Measurements from ENCODE around the gene MAPK14.
A peak's percentile ranks its signal among the peaks of the same experiment; 100 is the strongest.
"Not testable (repeated sequence)": the region's sequence is repeated elsewhere in the genome, so short reads cannot be mapped to it uniquely, and the experiment has no call there.

Gene MAPK14

GRCh38 chr6:36027501-36028087 lies at the start of gene MAPK14:
TSS of gene MAPK14 (plus strand) at chr6:36027808. CDS start at chr6:36028158, 350 bp downstream.
- peak; percentile 95 for DNase-seq (ENCODE audit: low read depth)

GRCh38 chr6:35980126-35980525 lies 47.5 kb upstream of the MAPK14 start:
- DNase-seq (ENCODE audit: low read depth) = not testable (repeated sequence)

- no peak for DNase-seq (ENCODE audit: low read depth)
These were observed 46.5 kb upstream of the MAPK14 start for GRCh38 chr6:35980991-35981645.

GRCh38 chr6:35984701-35985100 lies 42.9 kb upstream of the MAPK14 start:
- DNase-seq (ENCODE audit: low read depth) = no peak

- not testable (repeated sequence) for DNase-seq (ENCODE audit: low read depth)
These were observed 39.6 kb upstream of the MAPK14 start for GRCh38 chr6:35988047-35988446.

GRCh38 chr6:35993150-35993549 lies 34.5 kb upstream of the MAPK14 start:
- DNase-seq (ENCODE audit: low read depth) = no peak

GRCh38 chr6:36000451-36000850 lies 27.2 kb upstream of the MAPK14 start:
- no peak for DNase-seq (ENCODE audit: low read depth)

GRCh38 chr6:36015666-36016065 lies 11.9 kb upstream of the MAPK14 start:
- no peak for DNase-seq (ENCODE audit: low read depth)

- DNase-seq (ENCODE audit: low read depth) = no peak
These were observed 9.3 kb upstream of the MAPK14 start for GRCh38 chr6:36018339-36018738.

- no peak for DNase-seq (ENCODE audit: low read depth)
These were observed 8.4 kb upstream of the MAPK14 start for GRCh38 chr6:36019167-36019566.

GRCh38 chr6:36020154-36020553 lies 7.5 kb upstream of the MAPK14 start:
- no peak for DNase-seq (ENCODE audit: low read depth)

GRCh38 chr6:36023996-36024795 lies 3.4 kb upstream of the MAPK14 start, which contains the start of gene SLC26A8:
TSS of gene SLC26A8 (minus strand) at chr6:36024641. CDS start at chr6:36019707, 4,934 bp downstream.
- DNase-seq (ENCODE audit: low read depth) = no peak

- DNase-seq (ENCODE audit: low read depth) = no peak
These were observed 2.2 kb upstream of the MAPK14 start for GRCh38 chr6:36025260-36025931.

- no peak for DNase-seq (ENCODE audit: low read depth)
These were observed 1.7 kb upstream of the MAPK14 start for GRCh38 chr6:36025932-36026327.

GRCh38 chr6:36028088-36028876 lies 674 bp downstream of the MAPK14 start:
- peak; percentile 26 for DNase-seq (ENCODE audit: low read depth)

- DNase-seq (ENCODE audit: low read depth) = peak; percentile 61
These were observed 1.3 kb downstream of the MAPK14 start for GRCh38 chr6:36028877-36029324.

GRCh38 chr6:36029464-36029863 lies 1.9 kb downstream of the MAPK14 start:
- DNase-seq (ENCODE audit: low read depth) = no peak

- no peak for DNase-seq (ENCODE audit: low read depth)
These were observed 4.7 kb downstream of the MAPK14 start for GRCh38 chr6:36032261-36032660.

GRCh38 chr6:36033144-36033543 lies 5.5 kb downstream of the MAPK14 start:
- not testable (repeated sequence) for DNase-seq (ENCODE audit: low read depth)

GRCh38 chr6:36033935-36034334 lies 6.3 kb downstream of the MAPK14 start:
- peak; percentile 12 for DNase-seq (ENCODE audit: low read depth)

GRCh38 chr6:36034441-36034840 lies 6.8 kb downstream of the MAPK14 start:
- no peak for DNase-seq (ENCODE audit: low read depth)

Data from activated T-helper 9 cell treated with anti-CD3 and anti-CD28 coated beads, Interleukin-2, amount 50 U/mL, for 16 hours (primary cell).